HG02623 (cell line): ENCODE data around the gene KRT7.
"Not testable (repeated sequence)": the region's sequence is repeated elsewhere in the genome, so short reads cannot be mapped to it uniquely, and the experiment has no call there.

Experiments
- ATAC-seq: cut with Tn5 transposase; IDR thresholded peaks from one replicate; pipeline ENCODE4 v1.9.1; 2021; ENCODE audit warnings: moderate library complexity; ENCODE audit not compliant: unreplicated experiment

The KRT7 gene

DNA sequence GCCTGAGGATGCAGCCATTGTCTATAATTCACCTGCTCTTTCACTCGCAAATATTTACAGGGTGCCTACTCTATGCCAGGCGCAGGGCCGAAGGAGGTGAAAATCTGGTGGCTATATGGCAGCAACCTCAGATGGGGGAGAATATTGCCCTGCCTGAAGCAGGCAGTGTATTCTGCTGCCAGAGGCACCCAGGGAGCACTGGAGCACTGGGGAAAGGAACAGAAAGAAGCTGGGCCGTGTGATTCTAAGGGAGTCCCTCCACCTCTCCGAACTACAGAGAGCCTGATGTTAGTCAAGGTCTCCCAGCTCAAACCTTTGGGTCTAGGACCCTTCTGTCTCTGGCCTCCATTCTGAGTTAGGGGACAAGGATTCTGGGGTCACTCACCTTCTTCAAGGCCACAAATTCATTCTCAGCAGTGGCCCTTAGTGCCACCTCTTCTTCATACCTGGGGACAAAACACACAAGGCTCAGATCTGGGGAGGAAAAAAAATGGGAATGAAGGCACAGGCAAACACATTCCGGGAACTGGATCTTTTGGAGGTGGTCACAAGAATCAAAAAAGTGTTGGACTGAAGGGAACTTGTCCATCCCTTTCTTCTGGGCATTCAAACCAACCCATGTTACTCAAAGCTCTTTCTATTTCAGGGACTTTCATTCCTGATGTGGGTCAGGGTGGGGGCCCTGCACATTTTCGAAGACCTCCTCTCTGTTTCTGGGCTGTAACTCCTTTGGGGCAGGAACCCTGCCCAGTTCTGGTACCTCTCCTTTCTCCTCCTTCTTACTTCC, 22.1 kb downstream of the KRT7 start:
- no peak for ATAC-seq

DNA sequence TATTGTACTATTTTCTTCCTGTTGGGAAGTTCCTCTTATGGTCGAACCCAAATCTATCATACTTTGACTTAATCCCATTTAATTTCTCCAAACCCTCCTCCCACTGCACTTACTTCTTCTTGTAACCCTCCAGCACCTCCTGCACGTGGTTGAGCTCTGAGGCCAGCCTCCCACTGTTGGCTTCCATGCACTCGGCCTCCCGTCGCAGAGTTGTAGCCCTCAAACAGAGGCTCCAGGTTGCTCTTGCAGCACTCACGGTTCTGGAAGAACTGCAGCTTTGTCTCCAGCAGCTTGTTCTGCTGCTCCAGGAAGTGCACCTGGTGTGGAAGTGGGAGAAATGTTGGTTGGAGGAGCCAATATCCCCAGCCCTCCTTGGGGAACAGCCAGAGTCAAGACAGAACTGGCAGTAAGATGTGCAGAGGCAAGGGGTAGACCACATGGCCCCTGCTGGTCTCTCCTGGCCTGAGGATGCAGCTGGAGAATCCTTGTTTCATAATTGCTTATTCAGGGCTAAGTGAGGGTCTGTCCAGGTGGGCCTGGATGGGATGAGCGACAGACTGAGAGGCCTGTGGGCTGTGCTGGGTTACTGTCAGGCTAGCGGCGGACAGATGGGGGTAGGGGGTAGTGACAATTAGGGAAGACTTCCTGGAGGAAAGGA, 23.0 kb downstream of the KRT7 start:
- no peak for ATAC-seq

DNA sequence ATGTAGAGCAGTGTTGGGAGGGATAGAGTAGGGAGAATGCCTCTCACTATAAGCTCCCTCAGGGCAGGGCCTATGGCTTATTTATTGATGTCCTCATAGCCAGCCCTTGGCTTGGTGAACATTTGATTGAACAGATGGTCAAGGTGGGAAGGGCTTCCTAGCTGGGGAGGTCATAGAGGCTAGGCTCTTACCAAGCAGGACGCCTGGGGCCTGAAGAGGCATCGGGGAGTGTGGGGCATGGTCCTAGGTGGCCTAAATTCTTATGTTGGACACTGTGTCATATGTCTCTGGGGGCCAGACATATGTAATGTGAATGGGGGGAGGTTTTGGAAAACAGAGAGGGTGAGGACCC, 23.5 kb downstream of the KRT7 start:
- ATAC-seq: no peak

DNA sequence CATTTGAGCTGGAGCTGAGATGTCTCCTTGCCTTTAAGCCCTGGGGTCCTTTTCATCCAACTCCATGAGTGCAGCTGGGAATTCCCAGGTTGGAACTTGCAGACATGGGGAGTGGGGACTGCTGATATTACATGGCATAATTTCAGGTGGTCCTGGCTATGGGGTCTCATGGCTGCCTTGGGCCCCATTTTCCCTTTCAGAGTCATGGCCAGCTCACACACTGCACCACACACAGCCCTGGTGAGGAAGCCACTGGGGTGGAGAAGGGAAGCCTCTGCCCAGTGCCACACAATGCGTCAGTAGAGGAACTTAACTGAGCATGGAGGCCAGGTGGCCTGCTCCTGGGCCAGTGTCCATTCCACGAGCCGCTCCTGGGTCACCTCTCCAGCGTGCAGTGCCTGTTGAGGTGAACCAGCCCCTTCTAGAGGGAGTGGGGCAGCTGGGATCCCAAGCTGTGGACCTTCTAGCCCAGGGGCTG, 24.1 kb downstream of the KRT7 start:
- no peak for ATAC-seq

DNA sequence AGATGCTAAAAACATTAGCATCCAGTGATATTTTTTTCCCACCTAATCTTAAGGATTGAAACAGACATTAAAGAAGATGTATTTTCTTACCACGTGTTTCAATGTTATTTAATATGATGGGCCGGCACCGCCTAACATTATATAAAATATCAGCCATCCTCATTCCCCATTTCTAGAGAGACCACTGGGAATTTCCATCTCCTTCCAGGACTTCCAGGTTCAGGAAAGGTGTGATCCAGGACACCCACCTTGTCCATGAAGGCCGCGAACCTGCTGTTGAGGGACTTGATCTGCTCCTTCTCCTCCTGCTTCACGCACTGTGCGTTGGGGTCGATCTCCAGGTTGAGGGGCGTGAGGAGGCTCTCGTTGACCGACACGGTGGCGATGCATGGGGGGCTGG, 24.9 kb downstream of the KRT7 start:
- not testable (repeated sequence) for ATAC-seq

DNA sequence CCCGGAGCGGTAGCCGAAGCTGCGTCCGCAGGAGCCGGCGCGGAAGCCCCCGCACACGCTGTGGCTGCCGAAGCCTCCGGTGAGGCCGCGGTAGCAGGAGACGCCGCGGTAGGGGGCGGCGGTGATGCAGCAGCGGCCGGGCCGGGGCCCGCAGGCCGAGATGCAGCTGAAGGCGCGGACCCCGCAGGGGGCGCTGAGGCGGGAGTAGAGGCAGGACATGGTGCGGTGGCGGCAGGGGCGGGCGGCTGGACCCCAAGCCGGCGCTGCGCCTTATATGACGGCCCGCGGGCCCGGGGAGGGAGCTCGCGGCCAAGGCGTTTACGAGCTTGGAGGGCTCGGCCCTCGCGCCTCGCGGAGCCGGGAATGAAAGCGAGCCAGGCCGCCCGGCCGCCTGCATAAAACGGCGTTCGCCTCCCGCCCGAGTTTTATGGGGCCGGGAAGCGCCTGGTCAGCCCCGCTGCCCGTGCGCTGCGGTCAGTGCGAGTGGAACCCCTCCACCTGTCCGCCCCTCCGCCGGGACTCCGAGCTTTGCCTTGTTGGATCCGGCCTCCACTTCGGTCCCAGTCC, 25.4 kb downstream of the KRT7 start:
- no peak for ATAC-seq

DNA sequence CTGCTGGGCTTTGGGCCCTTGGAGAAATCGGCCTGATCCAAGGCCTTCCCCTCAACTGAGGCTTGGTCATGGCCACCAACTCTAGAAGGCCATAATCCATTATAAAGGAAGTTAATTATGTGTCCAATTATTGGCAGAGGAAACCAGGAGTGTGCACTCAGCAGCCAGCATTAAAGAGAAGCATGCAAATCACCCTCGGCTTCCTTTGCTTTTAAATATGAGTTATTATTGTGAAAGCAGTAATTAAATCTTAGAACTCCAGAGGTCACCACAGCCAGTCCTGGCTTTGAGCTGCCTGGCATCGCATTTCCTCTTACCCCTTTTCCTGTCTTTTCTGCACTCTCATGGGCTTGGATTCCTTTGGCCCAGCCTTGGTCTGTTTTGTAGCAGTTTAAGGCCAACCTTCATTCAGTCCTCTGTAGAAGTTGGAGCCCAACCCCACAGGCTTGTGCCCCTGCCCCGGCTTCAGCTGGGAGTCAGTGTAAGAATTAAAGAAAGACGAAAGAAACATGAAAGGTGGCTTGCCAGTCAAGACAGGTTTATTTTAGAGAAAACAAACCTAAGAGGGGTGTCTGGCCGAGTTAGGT, 26.7 kb downstream of the KRT7 start:
- ATAC-seq: no peak

DNA sequence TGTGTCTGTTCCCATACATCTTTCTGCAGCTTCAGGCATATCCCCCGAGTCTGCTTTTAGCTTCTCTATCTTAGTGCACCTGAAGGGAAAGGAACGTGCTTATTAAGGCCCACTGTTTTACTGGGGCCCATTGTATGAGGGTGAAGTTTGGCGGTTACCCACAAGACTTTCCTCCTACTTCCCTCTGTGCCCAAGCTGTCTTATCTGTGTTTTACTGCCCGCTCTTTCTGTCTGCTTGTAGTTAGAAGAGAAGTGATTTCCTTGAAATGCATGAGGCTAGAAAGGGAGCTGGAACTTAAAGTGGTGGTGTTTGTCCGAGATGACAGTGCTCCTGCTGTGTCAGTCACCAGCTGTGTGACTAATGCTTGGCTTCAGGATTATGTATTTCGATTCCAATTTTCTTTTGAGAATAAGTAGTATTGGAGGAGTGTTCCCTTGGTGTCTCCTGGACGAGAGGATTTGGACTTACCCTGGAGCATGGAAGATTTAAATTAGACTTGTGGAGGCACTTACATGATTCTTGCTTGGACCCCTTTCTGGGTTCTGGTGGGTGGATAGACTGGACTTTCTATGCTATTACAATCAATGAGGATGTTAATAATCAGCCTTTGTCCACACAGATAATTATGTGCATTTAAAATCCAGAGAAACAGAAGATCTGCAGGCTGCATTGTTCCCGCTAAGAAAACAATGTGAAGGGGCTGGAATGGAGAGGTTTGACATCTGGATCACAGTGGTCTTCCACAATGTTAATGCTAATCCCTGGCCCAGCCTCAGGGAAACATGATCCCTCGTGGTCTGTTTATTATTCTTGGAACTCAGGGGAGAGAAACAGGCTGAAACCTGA, 27.5 kb downstream of the KRT7 start:
- no peak for ATAC-seq

DNA sequence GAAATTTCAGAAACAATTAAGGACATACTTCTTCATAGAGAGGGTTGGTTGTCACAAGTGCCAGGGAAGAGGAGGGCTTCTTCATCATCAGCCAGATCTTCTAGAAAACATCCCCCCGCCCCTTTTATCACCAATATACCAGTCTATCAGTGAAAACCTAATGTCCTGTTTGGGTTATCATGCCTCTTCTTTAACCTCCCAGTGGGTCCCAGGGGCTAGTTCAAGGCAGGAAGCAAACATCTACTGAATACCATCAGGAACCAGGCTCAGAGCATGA, 28.1 kb downstream of the KRT7 start:
- no peak for ATAC-seq

DNA sequence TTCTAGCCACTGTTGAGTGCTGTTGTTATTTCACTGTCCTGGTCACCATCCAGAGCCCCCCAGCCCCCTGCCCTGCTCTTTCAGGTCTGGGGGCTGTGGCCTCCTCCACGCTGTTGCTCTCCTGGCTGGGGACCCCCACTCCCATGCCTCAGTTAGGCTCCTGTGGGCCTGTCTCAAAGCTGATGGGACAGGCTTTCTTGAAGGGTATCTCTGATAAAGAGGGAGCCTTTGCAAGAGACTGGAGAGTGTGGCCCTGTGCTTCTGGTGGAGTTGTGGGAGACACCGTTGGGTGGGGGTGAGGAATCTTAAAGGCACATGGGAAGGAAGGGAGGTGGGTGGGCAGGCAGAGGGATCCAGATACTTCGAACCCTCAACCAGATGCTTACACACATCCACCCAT, 29.2 kb downstream of the KRT7 start:
- no peak for ATAC-seq

DNA sequence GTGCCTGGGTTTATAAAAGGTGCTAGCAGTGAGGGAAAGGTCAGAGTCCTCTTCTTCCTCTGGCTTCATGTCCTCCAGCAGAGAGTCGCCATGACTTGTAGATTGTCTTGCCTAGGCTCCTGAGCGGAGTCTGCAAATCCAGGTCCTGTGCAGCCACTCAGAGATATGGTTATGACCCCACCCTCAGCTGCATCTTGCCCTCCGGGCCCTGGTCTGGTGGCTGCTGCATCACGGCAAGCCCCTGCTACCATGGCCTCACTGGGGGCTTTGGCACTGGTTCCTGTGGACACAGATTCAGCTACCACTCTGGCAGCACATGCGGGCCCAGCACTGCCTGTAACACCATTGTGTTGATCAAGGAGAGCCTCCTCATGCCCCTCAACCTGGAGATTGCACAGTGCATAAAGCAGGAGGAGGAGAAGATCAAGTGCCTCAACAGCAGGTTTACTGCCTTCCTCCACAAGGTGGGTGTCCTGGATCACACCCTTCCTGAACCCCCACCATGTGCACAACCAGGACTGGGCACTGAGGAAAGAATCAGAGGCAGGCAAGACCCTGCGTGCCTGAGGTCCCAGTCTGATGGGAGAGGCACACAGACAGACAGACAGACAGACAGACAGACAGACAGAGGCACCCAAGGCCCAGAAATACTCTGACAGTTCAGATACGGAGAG, 30.9 kb downstream of the KRT7 start:
- ATAC-seq: no peak

DNA sequence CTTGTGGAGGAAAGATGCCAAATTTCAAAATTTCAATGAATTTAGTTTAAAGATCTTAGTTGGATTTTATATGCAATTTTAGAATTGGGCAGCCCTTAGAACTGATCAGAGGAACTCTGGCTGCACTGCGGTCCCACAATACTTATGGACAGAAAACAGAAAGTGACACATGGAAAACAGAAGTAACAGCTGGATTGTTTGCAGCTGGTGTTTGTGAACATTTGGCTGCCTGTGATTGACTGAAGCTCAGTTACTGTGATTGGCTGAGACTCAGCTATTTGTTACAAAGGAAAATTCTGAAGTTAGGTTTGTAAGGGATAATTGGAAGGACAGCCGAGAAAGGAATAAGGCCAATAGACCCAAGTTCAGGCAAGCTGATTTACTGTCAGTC, 31.4 kb downstream of the KRT7 start:
- no peak for ATAC-seq

DNA sequence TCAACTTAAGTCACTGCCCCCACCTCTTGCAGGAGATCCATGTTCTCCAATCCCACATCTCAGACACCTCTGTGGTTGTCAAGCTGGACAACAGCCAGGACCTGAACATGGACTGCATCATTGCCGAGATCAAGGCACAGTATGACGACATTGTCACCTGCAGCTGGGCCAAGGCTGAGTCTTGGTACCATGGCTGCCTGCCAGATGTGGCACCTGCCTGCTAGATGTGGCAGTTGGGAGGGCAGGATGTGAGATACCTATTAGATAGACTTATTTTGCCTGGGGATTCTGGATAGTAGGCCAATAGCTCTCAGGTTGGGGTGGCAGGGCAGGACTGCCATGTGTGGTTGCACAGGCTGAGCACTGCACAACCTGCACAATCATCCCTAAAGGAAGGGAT, 33.5 kb downstream of the KRT7 start:
- no peak for ATAC-seq

DNA sequence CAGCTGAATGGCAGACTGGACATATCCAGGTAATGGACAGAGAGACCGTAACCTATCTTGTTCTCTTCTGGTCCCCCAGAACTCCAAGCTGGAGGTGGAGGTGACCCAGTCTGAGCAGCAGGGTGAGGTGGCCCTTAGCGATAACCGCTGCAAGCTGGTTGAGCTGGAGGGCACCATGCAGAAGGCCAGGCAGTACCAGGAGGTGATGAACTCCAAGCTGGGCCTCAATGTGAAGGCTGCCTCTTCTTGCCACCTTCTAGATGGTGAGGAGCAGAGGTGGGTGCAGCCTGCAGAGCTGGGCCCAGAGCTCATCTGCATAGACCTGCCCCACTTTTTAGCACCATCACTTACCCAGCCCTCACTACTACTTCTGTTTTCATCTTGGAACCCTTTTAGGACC, 34.2 kb downstream of the KRT7 start:
- ATAC-seq: no peak

DNA sequence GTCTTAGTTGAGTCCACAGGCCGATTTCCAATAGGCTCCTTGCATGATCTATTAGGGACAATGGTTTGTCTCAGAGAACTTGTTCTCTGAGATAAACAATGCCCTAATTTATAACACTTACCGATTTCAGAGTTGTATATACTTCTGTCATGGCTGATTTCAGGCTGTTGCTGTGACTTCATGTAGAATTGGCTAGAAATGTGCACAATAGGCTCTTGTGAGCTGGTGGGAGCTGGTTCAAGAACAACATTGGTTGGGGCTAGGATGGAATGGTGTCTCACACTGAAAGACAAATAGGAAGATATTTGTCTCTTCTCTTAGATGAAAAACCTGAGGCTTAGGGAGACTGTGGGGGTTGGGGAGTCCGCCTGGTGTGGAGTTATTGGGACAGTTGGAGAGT, 34.7 kb downstream of the KRT7 start:
- ATAC-seq: no peak

DNA sequence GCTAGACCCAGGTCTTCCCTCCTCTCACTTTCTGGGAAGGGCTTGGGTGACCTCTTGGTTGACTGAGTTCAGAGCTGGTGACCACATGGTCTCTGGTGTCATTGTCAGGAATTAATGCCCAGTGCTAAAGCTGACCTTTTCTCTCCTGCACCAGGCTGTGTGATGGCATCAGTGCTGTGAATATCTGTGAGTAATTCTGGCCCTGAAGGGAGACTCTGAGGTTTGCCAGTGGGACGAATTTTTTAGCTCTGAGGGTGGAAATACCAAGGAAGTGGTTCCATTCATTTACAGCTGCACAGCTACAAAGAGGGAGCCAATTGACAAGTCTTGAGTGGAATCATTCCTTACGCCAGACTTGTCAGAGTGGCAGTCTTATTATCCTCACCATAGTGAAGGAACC, 35.2 kb downstream of the KRT7 start:
- no peak for ATAC-seq

DNA sequence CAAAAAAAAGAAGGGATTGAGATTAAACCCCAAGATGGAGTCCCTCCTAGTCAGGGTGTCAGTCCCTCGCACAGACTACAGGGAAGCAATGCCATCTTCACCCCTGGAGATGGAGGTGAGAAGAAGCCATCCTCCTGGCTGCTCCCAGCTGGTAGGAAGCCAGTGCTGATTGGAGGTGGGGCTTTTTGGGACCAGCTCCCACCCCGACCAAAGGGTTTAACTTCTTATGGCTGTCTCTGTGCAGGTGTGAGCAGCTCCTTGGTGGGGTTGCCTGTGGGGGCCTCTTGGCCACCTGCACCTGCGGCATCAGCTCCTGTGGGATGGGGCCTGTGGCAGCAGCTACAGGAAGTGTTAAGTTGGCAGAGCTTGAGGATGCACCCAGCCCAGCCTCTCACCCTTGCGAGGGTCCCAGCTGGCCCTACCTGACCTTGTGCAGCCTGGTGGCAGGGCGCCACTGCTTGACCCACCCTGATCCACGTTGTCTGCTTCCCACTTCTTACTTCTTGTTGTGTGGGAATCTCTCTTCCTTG, 37.6 kb downstream of the KRT7 start:
- ATAC-seq: no peak

DNA sequence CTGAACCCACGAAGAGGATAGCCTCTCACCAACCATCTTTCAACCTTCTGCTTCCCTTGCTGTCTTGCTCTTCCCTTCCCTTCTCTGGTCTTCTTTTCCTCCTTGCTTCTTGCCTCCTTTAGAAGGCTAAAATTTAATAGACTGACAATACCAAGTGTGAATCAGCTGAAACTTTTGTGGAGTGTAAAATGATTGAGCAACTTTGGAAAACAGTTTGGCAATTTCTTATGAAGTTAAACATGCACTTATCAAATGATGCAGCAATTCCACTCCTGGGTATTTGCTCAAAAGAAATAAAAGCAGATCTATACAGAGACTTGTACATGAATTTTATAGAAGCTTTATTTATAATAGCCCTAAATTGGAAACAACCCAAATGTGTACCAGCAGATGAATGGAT, 38.1 kb downstream of the KRT7 start:
- ATAC-seq: no peak

DNA sequence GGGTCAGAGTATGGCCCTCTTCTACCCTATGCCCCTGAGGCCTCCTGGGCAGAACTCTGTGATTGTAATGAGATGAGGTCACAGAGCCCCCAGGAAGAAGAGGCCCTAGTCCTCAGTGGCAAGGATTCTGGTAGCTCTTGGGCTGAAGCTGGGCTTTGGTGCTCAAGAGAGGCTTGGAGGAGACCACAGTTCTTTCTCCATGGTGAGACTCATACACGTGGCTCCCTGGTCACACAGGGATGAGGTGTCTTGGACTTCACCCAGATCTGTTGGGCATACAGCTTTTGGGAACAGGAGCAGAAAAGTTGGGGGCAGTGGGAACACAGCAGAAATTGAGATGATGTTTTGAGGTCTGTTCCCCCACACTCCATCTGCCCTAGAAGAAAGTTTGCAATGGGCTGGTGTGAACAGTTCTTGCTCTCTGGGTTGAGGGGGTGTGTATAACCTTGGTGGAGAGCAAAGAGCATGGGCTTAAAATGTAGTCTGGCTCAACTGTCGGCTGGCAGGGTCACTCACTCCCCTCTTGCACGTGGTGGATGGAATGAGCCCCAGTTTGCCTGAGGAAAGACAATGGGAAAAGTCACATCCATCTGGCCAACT, 41.6 kb downstream of the KRT7 start, which contains the start of gene KRT86:
TSS of gene KRT86 (plus strand) at position 125 of the 600 bp plus-strand sequence. CDS start 27,272 bp downstream, outside the sequence.
- no peak for ATAC-seq

DNA sequence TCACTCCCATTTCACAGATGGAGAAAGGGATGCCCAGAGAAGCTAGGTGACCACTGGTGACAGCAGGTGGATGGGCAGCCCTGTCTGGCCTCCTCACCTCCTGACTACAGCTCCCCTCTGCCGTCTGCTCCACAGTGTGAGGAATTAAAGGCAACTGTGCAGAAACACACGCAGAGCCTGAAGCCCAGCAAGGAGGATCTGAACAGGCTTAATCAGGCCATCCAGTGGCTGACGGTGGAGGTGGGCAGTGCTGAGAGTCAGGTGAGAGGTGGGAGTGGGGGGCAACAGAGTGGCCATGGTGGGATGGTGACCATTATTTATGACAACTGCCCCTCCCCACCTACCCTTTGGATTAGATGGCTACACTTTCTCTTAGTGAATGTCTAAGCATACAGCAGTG, 42.6 kb downstream of the KRT7 start:
- ATAC-seq: no peak
